Cardiac muscle cell (in vitro differentiated cells and primary cell): ENCODE data around the gene AQP9. TPM values are rescaled to one million over a fixed set of nuclear protein-coding genes. Genes with fewer than 3 reads are reported as not detected.

Experiments used
- DNase-seq, 2 donors: peaks; one replicate each; pipeline versions ENCODE4 v3.0.0 to v3.0.0-alpha.2; 2010 to 2017; ENCODE audit warnings: low read depth in 1 of 2, low spot score in 1 of 2
- H3K27ac ChIP-seq: fragments of 200-600 bp; sonication (generic); 2 replicates; pipeline ENCODE4 v1.5.1; 2016
- H3K27me3 ChIP-seq: fragments of 200-600 bp; sonication (generic); 2 replicates; pipeline ENCODE4 v1.6.0; 2016; ENCODE audit warnings: control low read depth
- H3K36me3 ChIP-seq: fragments of 200-600 bp; sonication (generic); 2 replicates; pipeline ENCODE4 v1.5.1; 2016; ENCODE audit warnings: control low read depth
- H3K4me1 ChIP-seq: fragments of 200-600 bp; sonication (generic); 2 replicates; pipeline ENCODE4 v1.8.1; 2017; ENCODE audit warnings: low read depth, mild to moderate bottlenecking, mixed run types
- H3K4me3 ChIP-seq: fragments of 200-600 bp; sonication (generic); 2 replicates; pipeline ENCODE4 v1.5.1; 2016; ENCODE audit warnings: mild to moderate bottlenecking
- H3K9me3 ChIP-seq: fragments of 200-600 bp; sonication (generic); 2 replicates; pipeline ENCODE4 v1.5.1; 2017; ENCODE audit warnings: low read depth, mild to moderate bottlenecking, control low read depth
- polyA plus RNA-seq: library from polyadenylated mRNA; unstranded; fragments of >200 nt; fragmentation: Nextera tagmentation; extraction: Ambion mirVana; gene quantifications from 2 replicates; pipeline ENCODE4 v1.2.1, GENCODE V29; 2016
- total RNA-seq: library from RNA; depleted of rRNA; stranded (reverse); fragments of >200 nt; gene quantifications from 2 replicates; pipeline ENCODE4 v1.2.3, GENCODE V29; 2016
- TF ChIP-seq, protein P1 (sequence below): IDR thresholded peaks from 2 replicates; pipeline ENCODE4 v1.5.1; 2012; ENCODE audit warnings: low read depth, mild to moderate bottlenecking, low read length

Gene AQP9
- total and polyA plus RNA-seq, 2 experiments from 2014 or later, result not detected

DNA sequence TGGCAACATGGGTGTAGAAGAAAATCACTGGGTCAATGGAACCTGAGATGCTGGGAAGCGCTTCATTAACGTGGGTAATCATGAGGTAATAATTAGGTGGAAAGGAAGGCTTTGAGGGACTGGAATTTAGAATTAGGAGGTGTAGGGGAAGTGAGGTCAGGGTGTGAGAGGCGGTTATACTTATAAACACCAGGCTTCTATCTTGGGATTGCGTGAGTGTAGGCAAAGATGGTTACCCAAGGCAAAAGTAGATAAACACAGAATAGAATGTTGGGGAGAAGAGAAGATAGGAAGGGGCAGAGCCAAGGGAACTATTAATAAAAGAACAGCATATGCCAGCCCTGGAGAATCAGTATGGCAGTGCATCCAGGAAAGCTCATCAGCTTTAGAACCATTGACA is 3.3 kb upstream of the AQP9 start:
- H3K36me3 ChIP-seq, result no peaks in the 10 kb centered on the region

DNA sequence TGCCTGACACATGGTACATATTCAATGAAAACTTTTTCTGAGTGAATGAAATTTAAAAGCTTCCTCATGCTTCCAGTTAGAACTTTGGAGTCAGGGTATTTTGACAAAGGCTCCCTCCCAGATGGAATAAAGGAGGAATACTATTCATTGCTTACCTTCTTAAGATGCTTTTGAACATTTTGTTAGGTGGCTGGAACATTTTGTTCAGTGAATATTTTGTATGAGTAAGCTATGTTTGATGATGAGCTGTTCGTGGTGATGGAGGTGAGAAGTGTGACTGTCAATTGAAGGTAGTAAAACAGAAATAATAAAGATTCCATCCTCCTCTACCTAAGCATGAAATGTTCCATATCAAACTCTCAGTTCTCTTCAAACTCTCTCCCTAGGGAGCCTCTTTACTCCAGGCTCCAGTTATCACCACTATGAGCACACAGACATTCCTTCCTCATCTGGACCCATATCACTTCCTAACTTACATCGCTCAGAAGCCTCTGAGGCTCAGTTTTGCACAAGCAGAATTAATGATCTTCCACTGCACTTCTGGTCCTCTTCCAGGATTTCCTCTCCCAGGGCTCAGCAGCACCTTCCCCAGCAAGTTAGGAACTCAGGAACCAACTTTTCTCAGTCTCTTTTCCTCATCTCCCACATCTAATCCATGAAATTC is 2.5 kb upstream of the AQP9 start:
- TF ChIP-seq, protein P1, sequence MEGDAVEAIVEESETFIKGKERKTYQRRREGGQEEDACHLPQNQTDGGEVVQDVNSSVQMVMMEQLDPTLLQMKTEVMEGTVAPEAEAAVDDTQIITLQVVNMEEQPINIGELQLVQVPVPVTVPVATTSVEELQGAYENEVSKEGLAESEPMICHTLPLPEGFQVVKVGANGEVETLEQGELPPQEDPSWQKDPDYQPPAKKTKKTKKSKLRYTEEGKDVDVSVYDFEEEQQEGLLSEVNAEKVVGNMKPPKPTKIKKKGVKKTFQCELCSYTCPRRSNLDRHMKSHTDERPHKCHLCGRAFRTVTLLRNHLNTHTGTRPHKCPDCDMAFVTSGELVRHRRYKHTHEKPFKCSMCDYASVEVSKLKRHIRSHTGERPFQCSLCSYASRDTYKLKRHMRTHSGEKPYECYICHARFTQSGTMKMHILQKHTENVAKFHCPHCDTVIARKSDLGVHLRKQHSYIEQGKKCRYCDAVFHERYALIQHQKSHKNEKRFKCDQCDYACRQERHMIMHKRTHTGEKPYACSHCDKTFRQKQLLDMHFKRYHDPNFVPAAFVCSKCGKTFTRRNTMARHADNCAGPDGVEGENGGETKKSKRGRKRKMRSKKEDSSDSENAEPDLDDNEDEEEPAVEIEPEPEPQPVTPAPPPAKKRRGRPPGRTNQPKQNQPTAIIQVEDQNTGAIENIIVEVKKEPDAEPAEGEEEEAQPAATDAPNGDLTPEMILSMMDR, result no peak
- Histone ChIP-seq H3K4me3 (no peak overlapping the region), H3K36me3 (no peaks in the 10 kb centered on the region), H3K27ac (no peak overlapping the region), H3K27me3 (no peaks in the 10 kb centered on the region), H3K9me3 (no peaks in the 10 kb centered on the region), H3K4me1 (peaks cover 10% of the 10 kb centered on the region)
- DNase-seq, result no peak

More for the DNA sequence above, 3.3 kb upstream of the AQP9 start:
- no peak for DNase-seq
- peaks cover 8% of the 10 kb centered on the region for H3K4me1 ChIP-seq
- TF ChIP-seq, protein P1, result no peak
- H3K4me3 ChIP-seq, result no peak overlapping the region
- no peak overlapping the region for H3K27ac ChIP-seq
- H3K27me3 ChIP-seq, result no peaks in the 10 kb centered on the region
- no peaks in the 10 kb centered on the region for H3K9me3 ChIP-seq

DNA sequence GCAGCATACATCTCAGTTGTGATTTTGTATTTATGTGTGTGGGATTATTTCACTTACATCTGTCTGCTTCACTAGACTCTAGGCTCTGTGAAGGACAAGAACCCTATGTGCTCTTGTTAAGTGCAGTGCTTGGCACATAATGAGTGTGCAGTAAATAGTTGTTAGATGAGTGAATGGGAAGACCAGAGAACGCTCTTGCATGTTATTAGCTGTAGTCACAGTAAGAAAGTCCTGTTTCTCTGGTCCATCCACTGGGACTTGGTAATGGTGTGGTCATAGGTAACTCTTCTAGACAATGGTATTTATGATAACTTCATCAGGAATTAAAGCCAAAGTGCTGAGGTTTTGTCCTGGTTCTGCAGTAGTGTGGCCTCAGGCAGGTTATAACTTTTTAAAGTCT is 1.4 kb upstream of the AQP9 start:
- TF ChIP-seq, protein P1, result no peak
- Histone ChIP-seq H3K36me3 (no peaks in the 10 kb centered on the region), H3K4me1 (peaks cover 10% of the 10 kb centered on the region), H3K27me3 (no peaks in the 10 kb centered on the region), H3K4me3 (no peak overlapping the region), H3K9me3 (no peaks in the 10 kb centered on the region), H3K27ac (no peak overlapping the region)
- DNase-seq, result no peak

DNA sequence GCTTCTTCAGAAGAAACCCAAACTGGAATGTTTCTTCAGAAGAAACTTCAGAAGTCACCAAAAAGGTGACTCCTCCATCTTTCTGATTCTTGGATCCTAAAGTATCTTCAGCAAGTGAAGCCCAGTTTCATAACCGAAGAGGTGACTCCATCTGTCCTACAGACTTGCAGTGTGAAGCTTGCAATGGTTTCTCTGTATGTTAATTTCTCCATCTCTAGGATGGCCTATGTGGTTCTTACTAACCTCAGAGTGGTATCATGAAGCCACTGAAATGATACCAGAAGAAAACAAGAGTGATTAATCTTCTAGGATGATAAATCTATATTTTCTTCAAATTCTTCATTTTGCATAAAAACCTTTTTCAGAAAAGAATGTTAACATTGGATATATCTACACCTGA is 495 bp upstream of the AQP9 start:
- Histone ChIP-seq H3K36me3 (no peaks in the 10 kb centered on the region), H3K4me3 (no peak overlapping the region), H3K27me3 (no peaks in the 10 kb centered on the region), H3K4me1 (peaks cover 10% of the 10 kb centered on the region), H3K27ac (no peak overlapping the region), H3K9me3 (no peaks in the 10 kb centered on the region)
- DNase-seq, result no peak
- TF ChIP-seq, protein P1, result no peak

DNA sequence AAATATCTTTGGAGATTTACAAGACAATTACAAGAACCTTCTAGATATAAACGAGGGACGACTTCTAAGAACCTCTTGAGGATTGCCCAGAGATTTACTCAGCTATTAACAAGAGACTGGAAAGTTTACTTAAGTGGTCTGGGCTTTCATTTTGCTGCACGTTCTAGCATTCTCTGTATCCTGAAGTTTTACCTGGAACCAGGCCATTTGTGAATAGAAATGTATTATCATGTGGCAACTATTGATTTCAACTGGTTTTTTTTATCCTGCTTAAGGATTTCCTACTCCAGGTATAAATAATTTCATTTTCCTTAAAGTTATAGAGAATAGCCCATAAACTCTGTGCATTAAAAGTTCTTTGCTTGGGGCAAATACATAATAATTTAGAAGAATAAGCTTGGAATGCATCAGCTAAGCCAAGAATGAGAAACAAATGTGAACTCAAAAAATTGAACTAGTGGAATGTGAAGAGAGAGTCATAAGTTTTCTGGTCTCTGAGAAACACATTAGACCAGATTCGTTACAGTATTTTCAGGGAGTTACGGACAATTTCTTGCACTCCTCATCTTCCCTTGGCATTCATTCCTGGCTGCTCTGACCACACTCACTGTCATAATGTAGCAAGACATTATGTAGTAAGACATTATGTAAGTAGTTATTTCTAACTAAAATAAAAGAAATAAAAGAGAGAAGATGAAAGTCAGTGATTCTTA is 1.3 kb downstream of the AQP9 start:
- H3K4me3 ChIP-seq, result no peak overlapping the region
- H3K9me3 ChIP-seq, result no peaks in the 10 kb centered on the region
- DNase-seq, result peak in 1 of 2 donors; percentile 54
- H3K27ac ChIP-seq, result no peak overlapping the region
- no peaks in the 10 kb centered on the region for H3K36me3 ChIP-seq
- no peaks in the 10 kb centered on the region for H3K27me3 ChIP-seq
- TF ChIP-seq, protein P1, result no peak
- peaks cover 10% of the 10 kb centered on the region for H3K4me1 ChIP-seq
